ENCODE results near the gene MUC6.

The MUC6 gene

GRCh38 chr11:1059759-1060158 lies 23.2 kb upstream of the MUC6 start:
- Histone ChIP-seq H3K4me3 (ENCODE audit: insufficient read depth, low read depth, low read length) (no peak overlapping the region), H3K4me1 (ENCODE audit: control insufficient read depth, insufficient read depth, low read length) (no peaks in the 10 kb centered on the region), H3K36me3 (ENCODE audit: control insufficient read depth, insufficient read depth, low read length) (no peaks in the 10 kb centered on the region), H3K27me3 (ENCODE audit: control insufficient read depth, insufficient read depth, low read length, poor library complexity, severe bottlenecking) (no peaks in the 10 kb centered on the region), H3K27ac (ENCODE audit: insufficient read depth, low read depth, low read length, poor library complexity, severe bottlenecking) (no peak overlapping the region), H3K9me3 (ENCODE audit: control insufficient read depth, low read length) (no peaks in the 10 kb centered on the region)
- WGBS, 2 experiments, result 74 to 75% methylated on average over 15 of the region's 15 CpGs

- 94 to 95% methylated on average over 14 to 16 of the region's 16 CpGs for WGBS, 2 experiments
- no peaks in the 10 kb centered on the region for H3K27me3 ChIP-seq (ENCODE audit: control insufficient read depth, insufficient read depth, low read length, poor library complexity, severe bottlenecking)
Observed at GRCh38 chr11:1057806-1058205, 21.3 kb upstream of the MUC6 start.

GRCh38 chr11:1055990-1056771 lies 19.7 kb upstream of the MUC6 start:
- Histone ChIP-seq H3K4me3 (ENCODE audit: insufficient read depth, low read depth, low read length) (no peak overlapping the region), H3K27ac (ENCODE audit: insufficient read depth, low read depth, low read length, poor library complexity, severe bottlenecking) (no peak overlapping the region), H3K4me1 (ENCODE audit: control insufficient read depth, insufficient read depth, low read length) (peaks cover 2% of the 10 kb centered on the region), H3K27me3 (ENCODE audit: control insufficient read depth, insufficient read depth, low read length, poor library complexity, severe bottlenecking) (no peaks in the 10 kb centered on the region), H3K36me3 (ENCODE audit: control insufficient read depth, insufficient read depth, low read length) (no peaks in the 10 kb centered on the region), H3K9me3 (ENCODE audit: control insufficient read depth, low read length) (no peaks in the 10 kb centered on the region)
- 92% methylated on average over 46 of the region's 46 CpGs for WGBS, 2 experiments

More at GRCh38 chr11:1057806-1058205, 21.3 kb upstream of the MUC6 start:
- H3K36me3 ChIP-seq (ENCODE audit: control insufficient read depth, insufficient read depth, low read length), result no peaks in the 10 kb centered on the region
- no peak overlapping the region for H3K4me3 ChIP-seq (ENCODE audit: insufficient read depth, low read depth, low read length)
- H3K9me3 ChIP-seq (ENCODE audit: control insufficient read depth, low read length), result no peaks in the 10 kb centered on the region
- H3K27ac ChIP-seq (ENCODE audit: insufficient read depth, low read depth, low read length, poor library complexity, severe bottlenecking), result no peak overlapping the region
- peaks cover 2% of the 10 kb centered on the region for H3K4me1 ChIP-seq (ENCODE audit: control insufficient read depth, insufficient read depth, low read length)

- Histone ChIP-seq H3K4me1 (ENCODE audit: control insufficient read depth, insufficient read depth, low read length) (peaks cover 2% of the 10 kb centered on the region), H3K36me3 (ENCODE audit: control insufficient read depth, insufficient read depth, low read length) (no peaks in the 10 kb centered on the region), H3K9me3 (ENCODE audit: control insufficient read depth, low read length) (no peaks in the 10 kb centered on the region), H3K27me3 (ENCODE audit: control insufficient read depth, insufficient read depth, low read length, poor library complexity, severe bottlenecking) (no peaks in the 10 kb centered on the region), H3K27ac (ENCODE audit: insufficient read depth, low read depth, low read length, poor library complexity, severe bottlenecking) (no peak overlapping the region), H3K4me3 (ENCODE audit: insufficient read depth, low read depth, low read length) (no peak overlapping the region)
- 91 to 93% methylated on average over 17 of the region's 17 CpGs for WGBS, 2 experiments
Observed at GRCh38 chr11:1055109-1055703, 18.7 kb upstream of the MUC6 start.

GRCh38 chr11:1054143-1055108 lies 17.9 kb upstream of the MUC6 start:
- H3K4me1 ChIP-seq (ENCODE audit: control insufficient read depth, insufficient read depth, low read length), result peaks cover 2% of the 10 kb centered on the region
- WGBS, 2 experiments, result 88 to 89% methylated on average over 25 of the region's 25 CpGs
- no peaks in the 10 kb centered on the region for H3K27me3 ChIP-seq (ENCODE audit: control insufficient read depth, insufficient read depth, low read length, poor library complexity, severe bottlenecking)
- H3K9me3 ChIP-seq (ENCODE audit: control insufficient read depth, low read length), result no peaks in the 10 kb centered on the region
- no peak overlapping the region for H3K4me3 ChIP-seq (ENCODE audit: insufficient read depth, low read depth, low read length)
- H3K36me3 ChIP-seq (ENCODE audit: control insufficient read depth, insufficient read depth, low read length), result no peaks in the 10 kb centered on the region
- H3K27ac ChIP-seq (ENCODE audit: insufficient read depth, low read depth, low read length, poor library complexity, severe bottlenecking), result no peak overlapping the region

GRCh38 chr11:1053121-1053901 lies 16.8 kb upstream of the MUC6 start:
- no peak overlapping the region for H3K27ac ChIP-seq (ENCODE audit: insufficient read depth, low read depth, low read length, poor library complexity, severe bottlenecking)
- H3K9me3 ChIP-seq (ENCODE audit: control insufficient read depth, low read length), result no peaks in the 10 kb centered on the region
- H3K27me3 ChIP-seq (ENCODE audit: control insufficient read depth, insufficient read depth, low read length, poor library complexity, severe bottlenecking), result no peaks in the 10 kb centered on the region
- no peak overlapping the region for H3K4me3 ChIP-seq (ENCODE audit: insufficient read depth, low read depth, low read length)
- no peaks in the 10 kb centered on the region for H3K36me3 ChIP-seq (ENCODE audit: control insufficient read depth, insufficient read depth, low read length)
- WGBS, 2 experiments, result 86 to 87% methylated on average over 25 of the region's 25 CpGs
- H3K4me1 ChIP-seq (ENCODE audit: control insufficient read depth, insufficient read depth, low read length), result peaks cover 2% of the 10 kb centered on the region

GRCh38 chr11:1052133-1053011 lies 15.9 kb upstream of the MUC6 start:
- H3K27me3 ChIP-seq (ENCODE audit: control insufficient read depth, insufficient read depth, low read length, poor library complexity, severe bottlenecking), result no peaks in the 10 kb centered on the region
- no peak overlapping the region for H3K27ac ChIP-seq (ENCODE audit: insufficient read depth, low read depth, low read length, poor library complexity, severe bottlenecking)
- WGBS, 2 experiments, result 91 to 93% methylated on average over 25 of the region's 25 CpGs
- H3K36me3 ChIP-seq (ENCODE audit: control insufficient read depth, insufficient read depth, low read length), result no peaks in the 10 kb centered on the region
- no peak overlapping the region for H3K4me3 ChIP-seq (ENCODE audit: insufficient read depth, low read depth, low read length)
- peaks cover 2% of the 10 kb centered on the region for H3K4me1 ChIP-seq (ENCODE audit: control insufficient read depth, insufficient read depth, low read length)
- no peaks in the 10 kb centered on the region for H3K9me3 ChIP-seq (ENCODE audit: control insufficient read depth, low read length)

- H3K27me3 ChIP-seq (ENCODE audit: control insufficient read depth, insufficient read depth, low read length, poor library complexity, severe bottlenecking), result no peaks in the 10 kb centered on the region
- WGBS, 2 experiments, result 79% methylated on average over 15 of the region's 15 CpGs
Observed at GRCh38 chr11:1051356-1052132, 15.0 kb upstream of the MUC6 start.

More at GRCh38 chr11:1051356-1052132, 15.0 kb upstream of the MUC6 start:
- H3K36me3 ChIP-seq (ENCODE audit: control insufficient read depth, insufficient read depth, low read length), result no peaks in the 10 kb centered on the region
- no peak overlapping the region for H3K27ac ChIP-seq (ENCODE audit: insufficient read depth, low read depth, low read length, poor library complexity, severe bottlenecking)
- H3K4me3 ChIP-seq (ENCODE audit: insufficient read depth, low read depth, low read length), result no peak overlapping the region
- H3K4me1 ChIP-seq (ENCODE audit: control insufficient read depth, insufficient read depth, low read length), result peaks cover 2% of the 10 kb centered on the region
- no peaks in the 10 kb centered on the region for H3K9me3 ChIP-seq (ENCODE audit: control insufficient read depth, low read length)

Data from ectodermal cell (in vitro differentiated cells).